NCI-H2029 treated with DMSO at 0.1 percent for 48 hours (cell line): ENCODE results near the gene ELP4.
"Not testable (repeated sequence)": the region's sequence is repeated elsewhere in the genome, so short reads cannot be mapped to it uniquely, and the experiment has no call there.

Experiments used
- DNase-seq: peaks from one replicate; lab custom pipeline; 2025; lab: John Stamatoyannopoulos, UW

ELP4 gene, protein sequence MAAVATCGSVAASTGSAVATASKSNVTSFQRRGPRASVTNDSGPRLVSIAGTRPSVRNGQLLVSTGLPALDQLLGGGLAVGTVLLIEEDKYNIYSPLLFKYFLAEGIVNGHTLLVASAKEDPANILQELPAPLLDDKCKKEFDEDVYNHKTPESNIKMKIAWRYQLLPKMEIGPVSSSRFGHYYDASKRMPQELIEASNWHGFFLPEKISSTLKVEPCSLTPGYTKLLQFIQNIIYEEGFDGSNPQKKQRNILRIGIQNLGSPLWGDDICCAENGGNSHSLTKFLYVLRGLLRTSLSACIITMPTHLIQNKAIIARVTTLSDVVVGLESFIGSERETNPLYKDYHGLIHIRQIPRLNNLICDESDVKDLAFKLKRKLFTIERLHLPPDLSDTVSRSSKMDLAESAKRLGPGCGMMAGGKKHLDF

DNA sequence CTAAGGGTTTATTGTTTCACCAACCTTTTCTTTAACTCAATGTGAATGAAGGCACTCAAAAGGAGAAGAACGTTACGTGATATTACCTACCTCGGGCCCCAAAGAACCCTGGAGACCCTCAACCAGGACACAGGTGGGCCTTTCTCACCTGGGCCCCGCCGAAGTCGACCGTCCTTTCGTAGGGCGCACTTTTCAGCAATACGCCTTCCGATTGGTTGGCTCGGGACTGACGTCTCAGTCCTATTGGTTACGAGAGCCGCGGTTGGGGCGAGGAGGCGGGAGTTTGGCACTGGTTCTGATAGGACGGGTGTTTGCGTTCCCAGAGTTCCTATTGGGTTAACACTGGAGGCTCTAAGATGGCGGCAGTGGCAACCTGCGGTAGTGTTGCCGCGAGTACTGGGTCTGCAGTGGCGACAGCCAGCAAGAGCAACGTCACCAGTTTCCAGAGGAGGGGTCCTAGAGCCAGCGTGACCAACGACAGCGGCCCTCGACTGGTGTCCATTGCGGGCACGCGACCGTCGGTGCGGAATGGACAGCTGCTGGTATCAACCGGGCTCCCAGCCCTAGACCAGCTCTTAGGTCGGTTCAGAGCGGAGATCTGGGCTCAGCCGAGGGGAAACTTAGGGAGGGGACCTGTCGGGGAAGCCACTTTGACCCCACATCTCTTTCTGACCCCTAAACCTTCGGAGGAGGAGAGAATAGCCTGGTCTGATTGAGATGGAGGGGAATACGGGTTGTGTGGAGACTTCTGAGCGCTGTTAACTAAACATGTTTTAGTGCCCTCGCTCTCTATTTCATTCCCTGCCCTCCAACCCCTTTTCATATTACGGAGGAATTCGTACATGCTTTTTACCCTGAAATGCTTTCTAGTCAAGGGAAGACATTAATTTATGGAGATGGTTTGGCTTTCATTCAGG, at the start of gene ELP4, which contains the start of gene IMMP1L:
TSS of gene ELP4 (plus strand) at position 339 of the 917 bp plus-strand sequence. CDS start at position 357, 18 bp downstream.
TSS of gene IMMP1L (minus strand) at position 194 of the 917 bp plus-strand sequence. CDS start 46,346 bp downstream, outside the sequence.
- peak; percentile 94 for DNase-seq

DNA sequence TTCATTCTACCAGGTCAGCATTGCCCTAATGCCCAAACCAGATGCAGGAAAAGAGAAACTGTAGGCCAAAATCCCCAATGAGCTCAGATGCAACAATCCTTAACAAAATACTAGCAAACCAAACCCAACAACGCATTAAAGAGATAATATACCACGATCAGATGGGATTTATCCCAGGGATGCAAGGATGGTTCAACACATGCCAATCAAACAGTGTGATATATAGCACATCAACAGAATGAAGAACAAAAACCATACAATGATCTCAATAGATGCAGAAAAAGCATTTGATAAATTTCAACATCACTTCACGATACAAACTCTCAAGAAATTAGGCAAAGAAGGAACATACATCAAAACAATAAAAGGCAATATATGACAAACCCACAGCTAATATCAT, 45.1 kb upstream of the ELP4 start:
- DNase-seq = no peak

DNA sequence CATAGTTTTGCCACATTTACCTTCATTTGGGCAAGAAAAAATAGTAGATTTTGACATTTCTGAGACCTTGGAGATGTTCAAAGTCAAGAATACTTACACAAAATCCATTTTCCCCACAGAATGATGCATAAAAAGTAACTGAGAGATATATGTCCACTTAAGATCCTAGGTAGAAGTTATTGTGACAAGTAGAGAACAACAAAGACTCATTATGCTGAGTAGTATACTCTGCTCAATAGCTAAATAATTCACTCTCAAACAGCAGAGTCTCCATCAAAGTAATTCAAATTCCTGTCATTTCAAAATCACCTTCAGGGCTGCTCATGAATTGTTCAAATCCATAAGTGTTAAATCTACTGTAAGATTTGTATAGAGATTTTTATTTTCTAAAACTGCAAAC, 35.5 kb upstream of the ELP4 start:
- DNase-seq = no peak

DNA sequence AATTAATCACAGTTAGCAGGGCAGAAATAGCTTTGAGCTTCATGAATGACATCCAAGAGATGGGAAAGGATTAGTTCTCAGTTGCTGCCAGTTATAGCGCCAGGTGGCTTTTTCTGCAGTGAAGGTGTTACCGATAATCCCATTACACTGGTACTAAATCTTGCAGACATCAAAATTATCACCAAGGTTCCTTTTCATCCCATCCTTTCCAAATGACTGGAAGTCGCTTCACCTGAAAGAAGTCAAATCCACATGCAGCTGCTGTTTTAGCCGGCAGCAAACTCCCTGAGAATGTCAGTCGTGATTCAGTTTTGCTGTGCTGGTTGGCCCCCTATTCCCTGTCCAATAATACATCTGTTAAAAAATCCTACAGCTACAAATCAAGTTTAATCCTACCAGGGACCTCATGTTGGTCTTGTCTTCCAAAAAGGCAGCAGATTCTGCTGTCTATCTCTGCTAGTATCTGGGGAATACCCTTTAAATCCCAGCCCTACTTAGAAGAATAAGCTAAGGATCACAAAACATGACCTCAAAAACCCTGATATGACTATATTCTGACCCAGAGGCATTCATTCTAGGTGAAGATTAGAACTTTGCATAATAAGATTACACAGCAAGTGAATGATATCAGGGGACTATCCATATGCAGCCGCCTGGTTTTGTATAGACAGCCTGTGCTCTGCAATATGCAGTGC, 31.9 kb upstream of the ELP4 start:
- DNase-seq = no peak

DNA sequence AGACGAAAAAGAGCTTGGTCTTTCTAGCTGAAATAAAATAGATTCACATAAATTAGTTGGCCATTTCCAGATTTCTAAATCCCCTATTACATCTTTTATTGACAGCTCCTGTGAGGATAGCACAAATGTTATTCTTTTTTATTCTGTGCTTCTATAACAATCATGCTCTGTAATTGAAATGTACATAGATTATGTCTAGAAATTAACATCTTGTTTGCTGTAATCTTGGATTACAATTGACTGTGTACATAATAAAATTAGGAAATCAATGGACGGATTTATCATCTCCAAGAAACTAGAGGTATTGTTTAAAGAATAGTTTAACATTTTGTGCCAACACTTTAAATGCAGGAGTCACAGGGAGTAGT, 31.4 kb upstream of the ELP4 start:
- DNase-seq = no peak

DNA sequence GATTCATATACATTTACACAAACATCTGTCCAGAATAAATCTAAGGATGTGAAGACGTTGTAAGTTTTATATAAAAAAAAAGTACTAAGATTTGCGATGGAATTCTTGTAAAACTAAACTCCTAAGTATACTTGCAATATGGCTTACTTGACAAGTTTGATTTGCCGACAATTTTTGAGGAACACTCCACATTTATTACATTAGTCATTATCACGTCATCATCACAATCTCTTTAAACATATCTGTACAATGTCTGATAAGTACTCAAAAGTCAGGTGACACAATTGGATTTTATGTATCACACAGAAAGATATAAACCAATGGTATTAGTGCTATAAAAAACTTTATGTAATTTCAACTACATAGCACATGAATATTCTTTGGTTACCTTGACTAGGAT, 30.5 kb upstream of the ELP4 start:
- DNase-seq = no peak

DNA sequence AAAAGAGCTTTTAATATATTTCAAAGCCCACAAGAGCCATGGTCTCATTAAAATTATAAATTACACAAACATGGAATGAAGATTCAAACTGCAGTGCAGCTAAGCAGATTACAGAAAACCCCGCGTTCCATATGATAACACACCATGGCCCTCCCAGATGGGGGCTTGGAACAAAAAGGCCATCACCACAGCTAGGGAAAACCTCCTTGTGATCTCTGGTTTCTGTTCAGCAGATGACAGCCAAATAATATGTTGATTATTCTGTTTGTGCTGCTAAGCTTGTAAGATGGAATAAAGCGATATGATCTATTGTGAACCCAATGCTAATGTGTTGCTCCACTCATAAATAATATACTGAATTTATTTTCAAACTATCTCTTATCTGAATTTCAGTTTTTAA, 28.6 kb upstream of the ELP4 start:
- no peak for DNase-seq

DNA sequence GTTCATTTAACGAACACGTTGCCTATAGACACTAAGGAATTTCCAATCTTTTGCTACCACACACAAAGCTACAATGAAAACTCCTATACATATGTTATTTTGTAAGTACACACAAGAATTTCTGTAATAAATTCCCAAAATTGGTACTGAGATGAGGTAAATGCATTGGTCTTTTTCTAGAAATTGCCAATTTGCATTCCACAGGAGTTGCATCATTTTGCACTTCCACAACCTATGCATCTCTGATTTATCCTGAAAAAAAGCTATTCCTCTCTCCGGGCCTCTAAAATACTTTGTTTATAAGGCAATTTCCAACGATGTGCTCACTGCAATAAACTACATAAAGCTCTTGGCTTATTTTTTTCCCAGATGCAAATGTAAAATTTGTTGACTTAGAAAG, 25.1 kb upstream of the ELP4 start:
- DNase-seq = no peak

DNA sequence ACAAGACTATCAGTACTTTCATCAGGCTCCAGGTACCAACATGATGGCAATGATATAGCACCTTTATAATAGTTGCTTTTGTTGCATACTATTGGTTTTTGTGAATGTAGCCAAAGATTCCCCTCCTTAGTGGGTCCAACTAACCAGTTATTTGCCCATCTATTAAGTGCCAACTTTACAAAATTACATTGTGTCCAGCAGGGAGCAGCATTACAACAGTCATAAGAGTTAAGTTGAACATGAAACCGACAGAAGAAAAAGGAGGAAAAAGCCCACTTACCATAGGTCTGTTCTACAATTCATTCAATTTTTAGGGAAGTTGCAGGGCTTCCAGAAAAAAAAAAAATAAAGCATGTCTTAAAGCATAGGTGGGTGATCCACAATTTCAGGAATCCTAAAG, 21.7 kb upstream of the ELP4 start:
- no peak for DNase-seq

DNA sequence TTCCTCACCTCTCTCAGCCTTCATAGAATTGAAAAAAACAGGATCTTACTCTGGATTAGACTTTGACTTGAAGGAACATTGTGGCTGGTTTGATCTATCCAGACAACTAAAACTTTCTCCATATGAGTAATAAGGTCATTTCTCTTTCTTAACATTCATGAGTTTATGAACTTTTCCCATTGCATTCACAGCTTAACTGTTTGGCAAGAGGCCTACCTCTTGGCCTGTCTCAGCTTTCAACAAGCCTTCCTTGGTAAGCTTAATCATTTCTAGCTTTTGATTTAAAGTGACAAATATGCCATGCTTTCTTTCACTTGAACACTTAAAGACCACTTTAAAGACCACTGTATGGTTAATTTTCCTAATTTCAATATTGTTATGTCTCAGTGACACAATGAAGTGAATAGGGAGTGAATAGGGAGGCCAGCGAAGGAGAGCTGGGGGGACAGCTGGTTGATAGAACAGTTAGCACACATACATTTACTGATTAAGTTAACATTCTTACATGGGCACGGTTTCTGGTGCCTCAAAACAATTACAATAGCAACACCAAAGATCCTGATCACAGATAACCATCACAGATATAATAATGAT, 17.1 kb upstream of the ELP4 start:
- DNase-seq = no peak

DNA sequence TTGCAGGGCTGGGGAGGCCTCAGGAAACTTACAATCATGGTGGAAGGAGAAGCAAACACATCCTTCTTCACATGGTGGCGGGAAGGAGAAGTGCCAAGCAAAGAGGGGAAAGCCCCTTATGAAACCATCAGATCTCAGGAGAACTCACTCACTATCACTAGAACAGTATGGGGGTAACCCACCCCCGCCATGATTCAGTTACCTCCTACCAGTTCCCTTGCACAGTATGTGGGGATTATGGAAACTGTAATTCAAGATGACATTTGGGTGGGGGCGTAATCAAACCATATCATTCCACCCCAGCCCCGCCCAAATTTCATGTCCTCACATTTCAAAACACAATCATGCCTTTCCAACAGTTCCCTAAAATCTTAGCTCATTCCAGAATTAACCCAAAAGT, 16.3 kb upstream of the ELP4 start:
- no peak for DNase-seq

DNA sequence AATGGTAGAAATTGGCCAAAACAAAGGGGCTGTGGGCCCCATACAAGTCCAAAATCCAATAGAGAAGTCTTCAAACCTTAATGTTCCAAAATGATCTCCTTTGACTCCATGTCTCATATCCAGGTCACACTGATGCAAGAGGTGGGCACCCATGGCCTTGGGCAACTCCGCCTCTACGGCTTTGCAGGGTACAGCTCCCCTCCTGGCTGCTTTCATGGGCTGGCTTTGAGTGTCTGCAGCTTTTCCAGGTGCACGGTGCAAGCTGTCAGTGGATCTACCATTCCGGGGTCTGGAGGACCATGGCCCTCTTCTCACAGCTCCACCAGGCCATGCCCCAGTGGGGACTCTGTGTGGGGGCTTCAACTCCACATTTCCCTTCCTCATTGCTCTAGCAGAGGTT, 15.8 kb upstream of the ELP4 start:
- not testable (repeated sequence) for DNase-seq

DNA sequence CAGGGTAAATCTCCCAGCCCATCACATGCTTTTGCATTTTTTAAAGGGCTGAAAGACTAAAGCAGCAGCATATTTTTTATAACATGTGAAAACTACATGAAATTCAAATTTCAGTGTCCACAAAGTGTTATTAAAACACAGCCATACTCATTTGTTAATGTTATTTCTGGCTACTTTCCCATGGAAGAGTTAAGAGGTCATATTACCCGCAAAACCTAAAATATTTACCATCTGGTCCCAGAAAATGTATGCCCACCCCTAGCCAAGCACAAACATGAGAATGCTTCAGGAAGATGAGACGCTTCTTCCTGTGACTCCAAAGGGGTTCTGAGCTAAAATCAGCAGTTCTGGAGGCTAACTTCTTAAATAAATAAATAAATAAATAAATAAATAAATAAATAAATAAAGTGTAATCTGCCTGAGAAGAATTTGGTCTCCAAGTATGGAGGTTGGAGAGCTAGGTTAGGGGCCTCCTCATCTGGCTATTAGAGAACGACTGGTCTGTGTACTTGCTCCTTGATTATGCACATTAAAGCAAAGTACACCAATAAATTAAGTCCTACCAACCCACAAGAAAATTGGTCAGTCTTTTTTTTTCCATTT, 9.9 kb upstream of the ELP4 start:
- DNase-seq = no peak

DNA sequence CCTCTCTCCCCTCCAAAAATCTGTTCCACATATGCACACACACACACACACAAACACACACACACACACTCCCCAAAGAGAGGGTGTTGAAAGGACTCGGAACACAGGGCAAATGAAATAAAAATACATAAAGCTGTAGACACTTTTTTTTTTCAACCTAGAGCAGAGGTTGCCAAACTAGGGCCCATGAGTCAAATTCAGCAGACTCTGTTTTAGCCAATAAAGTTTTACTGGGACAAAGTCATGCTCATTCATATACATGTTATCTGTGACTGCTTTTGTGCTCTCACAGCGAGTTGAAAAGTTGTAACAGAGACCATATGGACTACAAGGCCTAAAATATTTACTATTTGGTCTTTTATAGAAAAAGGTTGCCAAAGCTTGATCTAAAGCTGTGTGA, 9.0 kb upstream of the ELP4 start:
- no peak for DNase-seq

DNA sequence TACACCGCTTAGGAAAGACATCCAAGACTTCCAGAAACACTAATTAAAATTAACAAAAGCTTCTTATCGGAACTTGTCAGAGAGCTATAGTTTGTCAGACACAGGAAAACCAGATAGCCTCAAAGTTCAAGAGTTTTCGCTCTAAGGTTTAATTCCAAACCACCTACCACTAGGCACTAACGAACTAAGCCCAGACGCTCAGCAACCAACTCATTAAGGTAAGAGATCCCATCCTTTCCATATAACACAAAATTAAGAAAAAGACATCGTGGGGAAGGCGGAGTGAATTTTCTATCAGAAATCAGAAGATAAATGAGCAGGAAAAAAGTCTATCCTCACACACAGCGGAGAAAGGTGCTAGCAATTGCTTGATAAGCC, 527 bp upstream of the ELP4 start:
- DNase-seq = no peak

DNA sequence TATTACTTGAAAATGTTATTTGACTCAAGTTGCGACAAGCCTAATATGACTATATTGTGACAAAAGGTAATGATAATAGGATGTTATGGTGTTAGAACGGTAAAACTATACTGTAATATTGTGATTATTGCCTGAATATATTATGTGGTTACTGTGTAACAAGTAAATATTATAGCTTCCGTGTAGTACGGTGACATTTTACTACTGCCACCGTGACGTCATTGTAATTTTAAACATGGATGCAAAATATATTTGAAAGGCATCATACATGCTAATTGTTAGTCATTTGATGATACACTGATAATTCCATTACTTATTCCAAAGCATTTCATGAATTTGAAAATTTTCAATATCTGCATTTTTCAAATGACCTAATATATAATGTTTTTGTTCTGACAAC, 2.5 kb downstream of the ELP4 start:
- DNase-seq = no peak

DNA sequence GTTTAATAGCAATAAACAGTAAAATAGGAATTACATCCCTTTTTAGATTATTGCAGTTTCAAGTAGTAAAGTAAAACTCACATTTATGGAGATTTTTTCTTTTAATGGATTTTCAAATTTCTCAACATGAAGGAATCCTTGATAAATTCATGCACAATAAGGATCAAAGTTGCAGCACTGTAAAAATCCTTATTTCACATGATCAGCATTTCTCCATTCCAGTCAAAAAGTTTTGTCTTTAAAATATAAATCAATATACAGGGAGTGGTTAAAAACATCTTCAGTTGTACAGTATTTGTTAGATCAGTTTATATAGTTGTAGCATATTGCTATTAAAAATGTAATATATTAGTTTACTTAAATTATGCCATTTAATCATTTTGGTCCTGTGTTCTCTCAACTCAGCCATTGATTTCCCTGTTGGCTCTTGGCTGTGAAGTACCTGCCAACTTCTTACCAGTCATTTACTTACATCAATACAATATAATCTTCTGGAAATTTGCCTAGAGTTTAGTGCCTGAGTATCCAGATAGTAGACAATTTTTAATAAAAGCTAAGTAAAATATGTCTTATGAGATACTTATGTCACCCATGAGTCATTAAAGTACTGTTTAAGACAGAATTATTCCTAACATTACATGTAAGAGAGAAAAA, 12.1 kb downstream of the ELP4 start:
- no peak for DNase-seq

DNA sequence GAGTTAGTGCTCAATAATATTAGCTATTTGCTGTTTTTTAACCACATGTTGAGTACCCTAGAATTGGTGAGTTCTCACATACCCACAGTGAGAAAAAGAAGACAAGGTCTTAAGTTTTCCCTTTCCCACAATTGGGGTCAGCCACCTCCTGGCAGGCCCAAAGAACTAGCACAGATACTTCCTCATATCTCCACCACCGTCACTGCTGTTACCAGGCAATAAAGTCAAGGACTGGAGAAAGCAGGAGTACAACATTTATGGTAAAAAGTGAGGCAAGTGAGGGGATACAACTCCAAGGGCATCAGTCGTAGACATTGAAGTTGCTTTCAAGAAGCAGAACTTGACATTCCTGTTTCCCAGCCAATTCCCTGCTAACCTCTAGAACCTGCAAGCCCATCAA, 19.6 kb downstream of the ELP4 start:
- DNase-seq = no peak

DNA sequence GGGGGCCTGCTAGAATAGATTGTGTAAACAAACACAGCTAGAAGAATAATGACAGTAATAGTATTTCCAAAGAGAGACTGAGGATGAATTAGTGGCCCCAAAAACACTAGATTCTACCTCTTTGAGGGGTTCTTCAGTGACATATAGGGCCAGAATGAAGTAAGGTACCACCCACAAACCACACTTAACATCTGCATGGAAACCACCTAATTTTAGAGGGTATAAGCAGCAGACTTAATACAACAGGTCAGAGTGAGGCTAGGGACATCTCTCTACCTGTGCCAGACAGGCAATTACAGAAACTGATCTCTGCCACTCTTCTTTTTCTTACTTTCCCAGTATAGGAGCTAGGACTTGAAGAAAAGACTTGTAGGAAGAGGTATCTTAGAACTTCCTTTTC, 20.1 kb downstream of the ELP4 start:
- DNase-seq = no peak

DNA sequence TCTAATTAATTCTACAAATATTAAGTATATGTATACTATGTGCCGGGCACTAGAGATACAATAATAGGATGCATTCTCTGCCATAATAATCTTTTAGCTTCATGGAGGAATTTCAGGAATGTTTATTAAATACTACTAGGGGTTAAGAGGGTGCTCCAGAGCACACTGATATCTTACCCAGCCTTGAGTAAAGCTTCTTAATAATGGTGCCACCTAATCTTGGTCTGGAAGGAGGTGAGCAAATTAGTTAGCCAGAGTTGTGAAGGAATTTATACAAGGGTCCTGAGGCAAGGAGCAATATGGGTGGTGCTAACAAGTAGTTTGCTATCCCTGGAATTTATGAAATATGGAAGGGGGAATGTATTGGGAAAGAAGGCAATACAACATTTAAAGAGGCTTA, 21.7 kb downstream of the ELP4 start:
- no peak for DNase-seq

DNA sequence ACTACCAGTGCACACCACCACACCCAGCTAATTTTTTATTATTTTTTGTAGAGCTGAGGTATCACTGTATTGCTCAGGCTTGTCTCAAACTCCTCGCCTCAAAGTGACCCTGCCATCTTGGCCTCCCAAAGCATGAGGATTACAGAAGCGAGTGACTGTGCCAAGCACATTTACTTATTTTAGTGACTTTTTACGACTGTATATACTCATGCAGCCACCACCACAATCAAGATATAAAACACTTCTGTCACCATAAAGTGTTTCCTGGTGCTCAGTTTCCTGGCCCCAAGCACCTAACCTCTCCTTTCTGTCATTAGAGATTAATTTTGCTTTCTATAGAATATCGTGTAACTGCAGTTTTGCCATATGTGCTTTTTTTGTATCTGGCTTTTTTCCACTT, 25.9 kb downstream of the ELP4 start:
- DNase-seq = no peak
